ENCODE results near the gene CDK5R2.

The CDK5R2 gene

DNA sequence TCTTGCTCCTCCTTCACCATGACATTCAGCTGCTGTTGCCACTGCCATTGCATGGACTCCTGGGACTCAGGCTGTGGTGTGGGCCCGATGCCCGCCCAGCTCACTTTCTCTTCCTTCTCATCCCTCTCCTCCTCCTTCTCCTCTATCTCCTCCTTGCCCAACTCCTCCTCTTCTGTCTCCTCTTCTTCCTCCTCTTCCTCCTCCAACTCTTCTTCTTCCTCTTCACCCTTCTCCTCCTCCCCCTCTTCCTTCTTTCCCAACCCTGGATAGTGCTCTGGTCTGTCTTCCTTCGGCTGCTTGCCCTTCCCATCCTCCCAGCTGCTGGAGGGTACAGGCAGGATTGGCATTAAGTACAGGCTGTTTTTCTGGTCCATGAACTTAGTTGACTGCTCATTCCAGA is 44.5 kb downstream of the CDK5R2 start:
- no peak for TF ChIP-seq CTCF (IDR thresholded peaks at IDR 0.05; ENCODE audit: borderline replicate concordance, insufficient read depth, low read depth, low read length)

DNA sequence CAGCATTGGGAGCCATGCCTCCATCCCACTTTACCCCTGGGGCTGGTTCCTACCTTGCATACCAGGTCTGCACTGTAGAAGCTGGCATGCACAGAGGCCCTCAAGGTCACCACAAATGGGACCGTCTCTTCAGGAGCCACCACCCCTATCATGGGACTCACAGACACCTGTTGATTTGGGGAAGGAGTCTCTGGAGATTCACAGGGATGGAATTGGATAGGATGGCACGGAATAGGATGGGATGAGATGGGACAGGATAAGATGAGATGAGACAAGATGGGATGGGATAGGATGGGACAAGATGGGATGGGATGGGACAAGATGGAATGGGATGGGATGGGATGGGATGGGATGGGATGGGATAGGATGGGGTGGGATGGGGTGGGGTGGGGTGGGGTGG is 49.8 kb downstream of the CDK5R2 start:
- no peak overlapping the region for H3K4me3 ChIP-seq (ENCODE audit: low read depth, low read length)
- TF ChIP-seq CTCF (IDR thresholded peaks at IDR 0.05; ENCODE audit: borderline replicate concordance, insufficient read depth, low read depth, low read length), result no peak

More for the DNA sequence above, 44.5 kb downstream of the CDK5R2 start:
- no peak overlapping the region for H3K4me3 ChIP-seq (ENCODE audit: low read depth, low read length)

DNA sequence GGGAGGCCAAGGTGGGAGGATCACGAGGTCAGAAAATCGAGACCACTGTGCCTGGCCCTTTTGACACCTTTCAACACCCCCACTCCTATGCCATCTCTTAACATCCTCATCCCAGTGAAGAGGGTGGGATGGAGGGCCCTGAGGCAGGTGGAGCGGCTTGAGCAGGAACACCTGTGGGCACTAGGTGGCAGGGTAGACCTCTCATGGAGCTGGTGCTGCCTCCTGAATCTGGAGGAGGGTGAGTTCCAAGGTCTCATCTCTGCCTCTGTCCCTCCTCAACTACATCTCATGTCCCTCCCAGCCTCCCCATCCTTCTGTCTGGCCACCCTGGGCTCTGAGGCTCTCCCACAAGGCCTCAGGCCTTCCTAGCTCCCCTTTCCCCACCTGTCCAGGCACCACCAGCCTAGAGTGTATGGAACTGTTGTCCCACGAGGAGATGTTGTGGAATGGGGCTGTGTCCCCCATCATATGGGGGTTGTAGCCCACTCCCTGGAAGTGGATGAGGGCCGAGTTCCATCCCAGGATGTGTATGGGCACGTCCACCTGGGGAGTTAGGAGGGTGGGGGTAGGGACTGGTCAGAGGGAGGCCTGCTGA is 50.8 kb downstream of the CDK5R2 start:
- peak; percentile 79 for TF ChIP-seq CTCF (IDR thresholded peaks at IDR 0.05; ENCODE audit: borderline replicate concordance, insufficient read depth, low read depth, low read length)
- no peak overlapping the region for H3K4me3 ChIP-seq (ENCODE audit: low read depth, low read length)

DNA sequence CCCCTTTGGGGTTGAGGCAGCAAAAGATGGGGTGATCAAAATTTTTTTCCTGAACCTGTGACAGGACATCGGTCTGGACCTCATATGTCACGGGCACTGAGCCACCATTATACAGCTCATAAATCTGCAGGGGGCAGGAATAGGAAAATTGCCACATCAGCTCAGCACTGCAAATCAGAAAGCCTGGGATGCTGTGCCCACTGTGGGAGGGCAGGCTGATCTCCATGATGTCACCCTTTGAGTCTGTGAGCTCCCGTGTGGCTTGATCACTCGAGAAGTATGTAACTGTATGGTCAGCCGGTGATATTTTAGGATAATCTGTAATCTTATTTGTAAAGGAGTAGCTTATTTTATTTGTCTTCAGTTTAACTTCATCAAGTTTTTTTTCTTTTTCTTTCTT is 51.4 kb downstream of the CDK5R2 start:
- H3K4me3 ChIP-seq (ENCODE audit: low read depth, low read length), result no peak overlapping the region
- no peak for TF ChIP-seq CTCF (IDR thresholded peaks at IDR 0.05; ENCODE audit: borderline replicate concordance, insufficient read depth, low read depth, low read length)

Measured in GM12875 (cell line).